ENCODE results near the gene DNAI1. TPM values are rescaled to one million over a fixed set of nuclear protein-coding genes. Genes with fewer than 3 reads are reported as not detected.

Gene DNAI1
- total and polyA plus RNA-seq, 12 donors: 0.06 to 1.4 (median 0.28) TPM; not detected in 7

DNA sequence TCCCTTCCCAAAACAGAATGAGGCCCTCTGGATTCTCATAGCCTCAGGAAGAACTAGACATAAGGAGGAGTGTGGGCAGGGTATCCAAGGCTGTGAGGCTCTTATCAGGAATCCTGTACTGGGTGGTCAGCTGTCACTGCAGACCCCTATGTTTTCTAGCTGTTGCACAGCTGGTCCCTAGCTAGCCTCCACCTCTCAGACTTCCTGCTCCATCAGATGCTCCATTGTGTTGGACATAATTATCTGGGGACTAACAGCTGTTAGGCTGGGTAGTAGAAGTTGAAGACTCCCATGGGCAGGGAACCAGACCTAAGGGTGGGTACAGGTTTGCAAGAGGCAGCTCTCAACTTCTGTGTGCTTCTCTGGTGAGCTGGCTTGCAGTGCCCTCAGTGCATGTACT lies 18.6 kb upstream of the DNAI1 start:
- Histone ChIP-seq H3K9me3 (replicated peaks in 1 of 3) (no peaks in the 10 kb centered on the region), H3K4me3 (no peak overlapping the region), H3K27ac (no peak overlapping the region), H3K27me3 (no peaks in the 10 kb centered on the region), H3K36me3 (replicated peaks in 1 of 2) (no peaks in the 10 kb centered on the region), H3K4me1 (replicated peaks in 1 of 2) (peaks cover 0 to 3% of the 10 kb centered on the region in 2 donors)
- DNase-seq: peak in 1 of 7 donors; percentile 18
- intact Hi-C loops (cut with DNase I): no loop called here
- TF ChIP-seq, protein P1, sequence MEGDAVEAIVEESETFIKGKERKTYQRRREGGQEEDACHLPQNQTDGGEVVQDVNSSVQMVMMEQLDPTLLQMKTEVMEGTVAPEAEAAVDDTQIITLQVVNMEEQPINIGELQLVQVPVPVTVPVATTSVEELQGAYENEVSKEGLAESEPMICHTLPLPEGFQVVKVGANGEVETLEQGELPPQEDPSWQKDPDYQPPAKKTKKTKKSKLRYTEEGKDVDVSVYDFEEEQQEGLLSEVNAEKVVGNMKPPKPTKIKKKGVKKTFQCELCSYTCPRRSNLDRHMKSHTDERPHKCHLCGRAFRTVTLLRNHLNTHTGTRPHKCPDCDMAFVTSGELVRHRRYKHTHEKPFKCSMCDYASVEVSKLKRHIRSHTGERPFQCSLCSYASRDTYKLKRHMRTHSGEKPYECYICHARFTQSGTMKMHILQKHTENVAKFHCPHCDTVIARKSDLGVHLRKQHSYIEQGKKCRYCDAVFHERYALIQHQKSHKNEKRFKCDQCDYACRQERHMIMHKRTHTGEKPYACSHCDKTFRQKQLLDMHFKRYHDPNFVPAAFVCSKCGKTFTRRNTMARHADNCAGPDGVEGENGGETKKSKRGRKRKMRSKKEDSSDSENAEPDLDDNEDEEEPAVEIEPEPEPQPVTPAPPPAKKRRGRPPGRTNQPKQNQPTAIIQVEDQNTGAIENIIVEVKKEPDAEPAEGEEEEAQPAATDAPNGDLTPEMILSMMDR (IDR thresholded peaks at IDR 0.05): no peak
- TF ChIP-seq POLR2A (IDR thresholded peaks at IDR 0.05): no peak

- H3K27ac ChIP-seq: no peak overlapping the region
- H3K4me1 ChIP-seq (replicated peaks in 1 of 2): peaks cover 0 to 3% of the 10 kb centered on the region in 2 donors
- 94 to 100% (median 97%) methylated on average over 1 of the region's 1 CpG for WGBS, 4 donors
- H3K36me3 ChIP-seq (replicated peaks in 1 of 2): no peaks in the 10 kb centered on the region
- H3K9me3 ChIP-seq (replicated peaks in 1 of 3): no peaks in the 10 kb centered on the region
- intact Hi-C loops (cut with DNase I): no loop called here
- TF ChIP-seq, protein P1 (IDR thresholded peaks at IDR 0.05): no peak
- TF ChIP-seq POLR2A (IDR thresholded peaks at IDR 0.05): no peak
- DNase-seq: no peak
- no peak overlapping the region for H3K4me3 ChIP-seq
- H3K27me3 ChIP-seq: no peaks in the 10 kb centered on the region
Measured at GRCh38 chr9:34442770-34443169, 15.8 kb upstream of the DNAI1 start.

DNA sequence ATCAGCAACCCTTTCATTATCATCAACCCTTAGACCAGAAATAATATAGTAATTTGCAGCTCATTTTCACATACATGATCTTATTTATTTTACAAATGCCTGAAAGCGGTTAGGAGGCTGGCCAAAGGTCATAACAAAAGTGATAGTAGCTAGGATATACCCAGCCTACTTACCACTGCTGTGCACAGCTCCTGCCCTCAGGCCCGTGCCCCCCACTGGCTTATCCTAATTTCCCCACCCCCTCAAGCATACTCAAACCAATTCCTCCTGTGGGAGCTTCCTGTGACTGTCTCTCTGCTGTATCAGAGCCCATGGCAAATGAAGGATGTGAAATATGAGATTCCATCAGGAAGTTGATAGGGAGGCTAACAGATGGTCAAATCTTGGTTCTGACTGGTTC lies 15.1 kb upstream of the DNAI1 start:
- Histone ChIP-seq H3K27ac (no peak overlapping the region), H3K4me1 (replicated peaks in 1 of 2) (peaks cover 0 to 3% of the 10 kb centered on the region in 2 donors), H3K4me3 (no peak overlapping the region), H3K36me3 (replicated peaks in 1 of 2) (no peaks in the 10 kb centered on the region), H3K27me3 (no peaks in the 10 kb centered on the region), H3K9me3 (replicated peaks in 1 of 3) (no peaks in the 10 kb centered on the region)
- 63 to 80% (median 71%) methylated on average over 2 of the region's 2 CpGs for WGBS, 4 donors
- peak in 1 of 7 donors; percentile 35 for DNase-seq
- intact Hi-C loops (cut with DNase I): no loop called here
- no peak for TF ChIP-seq POLR2A (IDR thresholded peaks at IDR 0.05)
- TF ChIP-seq, protein P1 (IDR thresholded peaks at IDR 0.05): no peak

- H3K9me3 ChIP-seq (replicated peaks in 1 of 3): no peaks in the 10 kb centered on the region
- no peak for TF ChIP-seq POLR2A (IDR thresholded peaks at IDR 0.05)
- TF ChIP-seq, protein P1 (IDR thresholded peaks at IDR 0.05): no peak
- H3K27me3 ChIP-seq: no peaks in the 10 kb centered on the region
- intact Hi-C loops (cut with DNase I): no loop called here
- H3K4me1 ChIP-seq (replicated peaks in 1 of 2): peaks cover 0 to 3% of the 10 kb centered on the region in 2 donors
- no peak overlapping the region for H3K4me3 ChIP-seq
- no peaks in the 10 kb centered on the region for H3K36me3 ChIP-seq (replicated peaks in 1 of 2)
- peak in 1 of 7 donors; percentile 11 for DNase-seq
- H3K27ac ChIP-seq: no peak overlapping the region
Measured at GRCh38 chr9:34443976-34444375, 14.6 kb upstream of the DNAI1 start.
